Transverse colon (tissue), 4 donors: ENCODE results near the gene DUSP12.

ENCODE experiments used
- CTCF ChIP-seq, 5 experiments: fragments of 200-600 bp in 3 of 5; fragments of 450-650 bp in 2 of 5; sonication (generic) in 3 of 5; IDR thresholded peaks; 1 replicate in 2 of 5; 2 replicates in 3 of 5; pipeline ENCODE4 v1.5.1; 2016 to 2017; ENCODE audit warnings: antibody characterized with exemption in 5 of 5, inconsistent platforms in 3 of 5, mild to moderate bottlenecking in 2 of 5, moderate library complexity in 1 of 5
- POLR2A ChIP-seq: fragments of 450-650 bp; IDR thresholded peaks from one replicate; pipeline ENCODE4 v1.6.1; 2016; ENCODE audit warnings: antibody characterized with exemption, mild to moderate bottlenecking, moderate library complexity
- POLR2AphosphoS5 ChIP-seq, 3 donors: sonication (generic); formaldehyde crosslinking; IDR thresholded peaks; one replicate each; pipeline ENCODE4 v1.6.1; 2016; ENCODE audit warnings: antibody characterized with exemption in 3 of 3

- TF ChIP-seq POLR2A (no peak), CTCF (IDR thresholded peaks at IDR 0.05) (no peak), POLR2AphosphoS5 (IDR thresholded peaks at IDR 0.05) (no peak)
Observed at GRCh38 chr1:161736335-161736969, 13.1 kb upstream of the DUSP12 start.
